MM.1S (cell line): ENCODE data around the gene PCYT2.

Source experiments
- DNase-seq: peaks from one replicate; pipeline ENCODE4 v3.0.0-alpha.2; 2015
- H2AFZ ChIP-seq: fragments of 300-600 bp; sonication (generic); 2 replicates; pipeline ENCODE4 v1.6.0; 2016; ENCODE audit warnings: antibody characterized with exemption, low read length
- H3F3A ChIP-seq: fragments of 300-600 bp; sonication (generic); 2 replicates; pipeline ENCODE4 v1.6.1; 2016; ENCODE audit warnings: mild to moderate bottlenecking, antibody characterized with exemption, low read length, moderate library complexity, mixed read lengths; ENCODE audit not compliant: insufficient read depth
- H3K27ac ChIP-seq: fragments of 300-600 bp; sonication (generic); 2 replicates; pipeline ENCODE4 v1.5.1; 2016; ENCODE audit warnings: mild to moderate bottlenecking, low read length
- H3K27me3 ChIP-seq: fragments of 300-600 bp; sonication (generic); replicated peaks from 2 replicates; pipeline ENCODE4 v1.6.0; 2016; ENCODE audit warnings: low read length; ENCODE audit not compliant: insufficient read depth
- H3K36me3 ChIP-seq: fragments of 300-600 bp; sonication (generic); replicated peaks from 2 replicates; pipeline ENCODE4 v1.6.1; 2016; ENCODE audit warnings: mild to moderate bottlenecking, low read length, mixed read lengths; ENCODE audit not compliant: insufficient read depth
- H3K4me1 ChIP-seq: fragments of 300-600 bp; sonication (generic); 2 replicates; pipeline ENCODE4 v1.6.1; 2016; ENCODE audit warnings: low read length, mixed read lengths
- H3K4me2 ChIP-seq: fragments of 300-600 bp; sonication (generic); 2 replicates; pipeline ENCODE4 v1.6.0; 2016; ENCODE audit warnings: low read depth, low read length
- H3K4me3 ChIP-seq: fragments of 300-600 bp; sonication (generic); 2 replicates; pipeline ENCODE4 v1.5.1; 2016; ENCODE audit warnings: low read length, mixed read lengths
- H3K79me2 ChIP-seq: fragments of 300-600 bp; sonication (generic); 2 replicates; pipeline ENCODE4 v1.6.1; 2016; ENCODE audit warnings: mixed run types, low read length, mixed read lengths
- H3K9ac ChIP-seq: fragments of 300-600 bp; sonication (generic); 2 replicates; pipeline ENCODE4 v1.6.1; 2016; ENCODE audit warnings: low read length, mixed read lengths
- H3K9me2 ChIP-seq: fragments of 300-600 bp; sonication (generic); replicated peaks from 2 replicates; pipeline ENCODE4 v1.6.1; 2016; ENCODE audit warnings: mild to moderate bottlenecking, low read length, mixed read lengths; ENCODE audit not compliant: insufficient read depth
- H3K9me3 ChIP-seq: fragments of 300-600 bp; sonication (generic); replicated peaks from 2 replicates; pipeline ENCODE4 v1.6.1; 2016; ENCODE audit warnings: mild to moderate bottlenecking, low read length, mixed read lengths; ENCODE audit not compliant: insufficient read depth
- H4K20me1 ChIP-seq: fragments of 300-600 bp; sonication (generic); 2 replicates; pipeline ENCODE4 v1.6.1; 2016; ENCODE audit warnings: mild to moderate bottlenecking, low read length, moderate library complexity, mixed read lengths; ENCODE audit not compliant: insufficient read depth
- EZH2 ChIP-seq: fragments of 300-600 bp; sonication (generic); optimal IDR thresholded peaks from 2 replicates; pipeline ENCODE3; 2017; ENCODE audit warnings: low read depth, mild to moderate bottlenecking, antibody characterized with exemption, low read length, mixed read lengths
- EZH2phosphoT487 ChIP-seq: fragments of 300-600 bp; sonication (generic); IDR thresholded peaks from 2 replicates; pipeline ENCODE4 v1.6.1; 2018; ENCODE audit warnings: antibody characterized with exemption, low read length
- TF ChIP-seq, protein P1 (sequence below): fragments of 300-600 bp; sonication (generic); IDR thresholded peaks from 2 replicates; pipeline ENCODE4 v1.5.1; 2016; ENCODE audit warnings: antibody characterized with exemption, low read length, mixed read lengths

Gene PCYT2

DNA sequence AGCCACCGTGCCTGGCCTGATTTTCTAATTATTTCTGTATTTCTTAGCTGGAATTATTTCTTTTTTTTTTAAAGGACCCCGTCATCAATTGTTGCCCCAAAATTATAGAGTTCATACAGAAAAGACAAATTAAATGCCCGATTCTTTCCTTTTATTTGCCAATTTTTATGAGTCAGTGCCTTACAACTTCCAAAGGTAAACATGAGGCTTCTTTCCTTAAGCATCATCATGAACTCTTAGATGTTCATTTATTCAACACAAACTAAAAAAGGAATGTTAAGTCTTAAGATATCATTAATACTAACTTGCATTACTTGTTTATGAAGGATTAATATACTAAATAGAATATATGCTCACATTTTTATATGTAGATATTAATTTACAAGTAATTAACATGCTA, 32.9 kb downstream of the PCYT2 start:
- H3K9ac ChIP-seq = no peak overlapping the region
- H3K36me3 ChIP-seq = no peaks in the 10 kb centered on the region
- H3K9me3 ChIP-seq = no peaks in the 10 kb centered on the region
- H3K27ac ChIP-seq = no peak overlapping the region
- no peak overlapping the region for H2AFZ ChIP-seq
- TF ChIP-seq EZH2 (no peak), EZH2phosphoT487 (no peak)
- TF ChIP-seq, protein P1, sequence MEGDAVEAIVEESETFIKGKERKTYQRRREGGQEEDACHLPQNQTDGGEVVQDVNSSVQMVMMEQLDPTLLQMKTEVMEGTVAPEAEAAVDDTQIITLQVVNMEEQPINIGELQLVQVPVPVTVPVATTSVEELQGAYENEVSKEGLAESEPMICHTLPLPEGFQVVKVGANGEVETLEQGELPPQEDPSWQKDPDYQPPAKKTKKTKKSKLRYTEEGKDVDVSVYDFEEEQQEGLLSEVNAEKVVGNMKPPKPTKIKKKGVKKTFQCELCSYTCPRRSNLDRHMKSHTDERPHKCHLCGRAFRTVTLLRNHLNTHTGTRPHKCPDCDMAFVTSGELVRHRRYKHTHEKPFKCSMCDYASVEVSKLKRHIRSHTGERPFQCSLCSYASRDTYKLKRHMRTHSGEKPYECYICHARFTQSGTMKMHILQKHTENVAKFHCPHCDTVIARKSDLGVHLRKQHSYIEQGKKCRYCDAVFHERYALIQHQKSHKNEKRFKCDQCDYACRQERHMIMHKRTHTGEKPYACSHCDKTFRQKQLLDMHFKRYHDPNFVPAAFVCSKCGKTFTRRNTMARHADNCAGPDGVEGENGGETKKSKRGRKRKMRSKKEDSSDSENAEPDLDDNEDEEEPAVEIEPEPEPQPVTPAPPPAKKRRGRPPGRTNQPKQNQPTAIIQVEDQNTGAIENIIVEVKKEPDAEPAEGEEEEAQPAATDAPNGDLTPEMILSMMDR = no peak
- H3K4me2 ChIP-seq = no peak overlapping the region
- H3K79me2 ChIP-seq = no peaks in the 10 kb centered on the region
- no peaks in the 10 kb centered on the region for H4K20me1 ChIP-seq
- DNase-seq = no peak
- no peak overlapping the region for H3K4me3 ChIP-seq
- peaks cover 12% of the 10 kb centered on the region for H3F3A ChIP-seq
- H3K27me3 ChIP-seq = no peaks in the 10 kb centered on the region
- H3K4me1 ChIP-seq = no peaks in the 10 kb centered on the region
- no peaks in the 10 kb centered on the region for H3K9me2 ChIP-seq

DNA sequence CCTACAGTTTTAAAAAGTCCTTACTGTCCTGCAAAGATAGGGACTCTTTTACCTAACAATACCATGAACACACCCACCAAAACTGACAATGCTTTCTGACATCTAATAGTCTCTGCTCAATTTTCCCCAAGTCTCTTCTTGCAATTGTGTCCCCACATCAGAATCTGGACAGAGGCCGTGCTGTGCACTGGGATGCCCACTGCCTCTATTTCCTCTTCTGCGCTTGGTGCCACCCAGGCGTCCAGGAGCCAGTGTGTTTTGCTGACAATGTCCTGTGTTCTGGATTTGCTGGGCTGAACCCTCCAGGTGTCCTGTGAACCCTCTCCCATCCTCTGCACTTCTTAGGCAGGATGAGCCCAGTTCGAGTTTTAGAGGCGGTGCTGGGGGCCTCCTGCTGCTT, 33.6 kb downstream of the PCYT2 start:
- no peaks in the 10 kb centered on the region for H3K4me1 ChIP-seq
- H3F3A ChIP-seq = peaks cover 12% of the 10 kb centered on the region
- no peaks in the 10 kb centered on the region for H3K9me3 ChIP-seq
- no peak overlapping the region for H2AFZ ChIP-seq
- H3K9ac ChIP-seq = no peak overlapping the region
- H3K27me3 ChIP-seq = no peaks in the 10 kb centered on the region
- no peak for DNase-seq
- no peak overlapping the region for H3K27ac ChIP-seq
- H3K36me3 ChIP-seq = no peaks in the 10 kb centered on the region
- H3K4me3 ChIP-seq = no peak overlapping the region
- TF ChIP-seq, protein P1 = no peak
- TF ChIP-seq EZH2 (no peak), EZH2phosphoT487 (no peak)
- H3K9me2 ChIP-seq = no peaks in the 10 kb centered on the region
- H3K4me2 ChIP-seq = no peak overlapping the region
- no peaks in the 10 kb centered on the region for H4K20me1 ChIP-seq
- no peaks in the 10 kb centered on the region for H3K79me2 ChIP-seq

DNA sequence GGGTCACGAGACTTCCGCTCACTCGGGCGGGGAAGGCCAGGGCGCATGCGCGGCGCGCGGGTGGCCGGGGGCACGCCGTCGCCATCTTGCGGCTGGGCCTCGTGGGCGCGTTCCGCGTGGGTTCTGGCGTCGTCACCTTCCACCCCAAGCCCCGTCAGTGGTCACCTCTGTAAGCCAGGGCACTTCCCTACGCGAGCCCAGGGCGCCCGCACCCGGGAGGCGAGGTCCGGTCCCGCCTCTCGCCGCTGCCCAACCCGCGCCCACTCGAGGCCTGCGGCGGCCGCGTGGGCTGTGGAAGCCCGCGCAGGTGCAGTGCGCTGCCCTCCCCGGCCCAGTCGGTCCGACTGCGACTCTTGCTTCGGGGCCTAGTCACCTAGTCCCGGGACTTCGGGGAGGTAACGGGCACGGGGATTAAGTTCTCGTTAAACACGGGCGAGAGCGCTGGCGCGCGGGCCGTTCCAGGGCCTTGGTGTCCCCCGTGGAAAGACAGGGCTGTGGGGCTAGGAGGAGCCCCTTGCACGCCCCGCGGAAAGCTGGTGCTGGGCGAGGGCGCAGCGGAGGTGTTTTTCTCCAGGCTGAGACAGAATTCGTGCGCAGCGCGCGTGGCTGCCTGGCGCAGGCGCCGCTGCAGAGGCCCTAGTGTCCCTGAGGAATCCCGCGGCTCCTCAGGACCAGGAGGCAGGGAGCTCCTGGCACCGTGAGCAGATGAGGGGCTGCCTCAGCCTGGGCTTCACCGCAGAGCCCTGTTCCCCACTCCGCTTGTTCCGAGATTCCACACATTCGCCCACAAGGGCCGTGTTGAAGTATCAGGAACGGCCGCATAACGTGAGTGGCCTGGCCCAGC, 39.6 kb downstream of the PCYT2 start:
- peak overlapping the region; percentile 80 for H2AFZ ChIP-seq

More for the DNA sequence above, 39.6 kb downstream of the PCYT2 start:
- no peak for TF ChIP-seq EZH2phosphoT487
- TF ChIP-seq, protein P1 = peak; percentile 17; the same call in 1 of the 2 replicates
- no peak for TF ChIP-seq EZH2
- Histone ChIP-seq H3K9me2 (no peaks in the 10 kb centered on the region), H3F3A (peaks cover 45% of the 10 kb centered on the region), H3K4me3 (peak overlapping the region; percentile 95), H3K27me3 (no peaks in the 10 kb centered on the region), H3K36me3 (peaks cover 13% of the 10 kb centered on the region), H3K9me3 (no peaks in the 10 kb centered on the region), H4K20me1 (no peaks in the 10 kb centered on the region; the same call in 1 of the 2 replicates), H3K9ac (peak overlapping the region; percentile 100), H3K79me2 (peaks cover 45% of the 10 kb centered on the region), H3K4me1 (peaks cover 6% of the 10 kb centered on the region; the same call in 1 of the 2 replicates), H3K27ac (peak overlapping the region; percentile 86), H3K4me2 (peak overlapping the region; percentile 96)
- peak; percentile 93 for DNase-seq
